ENCODE measurements around the gene GSK3B. TPM values are rescaled to one million over a fixed set of nuclear protein-coding genes. Genes with fewer than 3 reads are reported as not detected.

The GSK3B gene
- polyA plus RNA-seq, 4 donors = 13.5 to 32.2 (median 21.2) TPM

DNA sequence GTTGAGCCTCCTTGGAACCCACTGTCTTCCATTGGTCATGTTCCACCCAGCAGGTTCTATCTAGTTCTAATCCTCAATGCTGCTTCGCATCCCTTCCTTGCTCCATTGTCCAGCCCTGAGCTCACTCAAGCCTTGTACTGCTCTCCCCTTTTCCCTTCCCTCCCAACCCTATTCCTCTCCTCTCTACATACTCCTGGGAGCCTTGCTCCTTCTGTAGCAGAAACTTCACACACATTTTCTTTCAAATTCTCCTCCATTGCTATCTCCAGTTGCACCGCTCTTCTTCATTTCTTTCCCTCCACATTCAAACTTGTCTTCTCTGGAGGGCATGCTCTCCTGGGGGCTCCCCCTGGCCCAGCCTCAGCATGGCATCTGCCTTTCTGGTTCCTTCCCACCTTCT, 297.9 kb downstream of the GSK3B start:
- H3K4me1 ChIP-seq (ENCODE audit: control insufficient read depth in 3 of 3, insufficient read depth in 2 of 3, low read depth in 1 of 3, low read length in 2 of 3) = peaks cover 0 to 32% (median 13%) of the 10 kb centered on the region in 3 donors
- H3K36me3 ChIP-seq (ENCODE audit: control insufficient read depth in 3 of 3, insufficient read depth in 2 of 3, low read depth in 1 of 3, low read length in 3 of 3) = peaks cover 0 to 36% (median 3%) of the 10 kb centered on the region in 3 donors
- DNase-seq (peak in 1 of 2 donors; percentile 13), FAIRE-seq (no peak)
- 93 to 100% (median 96%) methylated on average over 2 of the region's 2 CpGs for WGBS, 3 donors
- no peak overlapping the region for H3K4me3 ChIP-seq (ENCODE audit: low read depth in 1 of 3, low read length in 3 of 3)
- peaks cover 0 to 5% of the 10 kb centered on the region in 2 donors for H3K9me3 ChIP-seq (ENCODE audit: control insufficient read depth in 2 of 2, insufficient read depth in 1 of 2, low read depth in 1 of 2, low read length in 1 of 2)
- peak overlapping the region; percentile 15 to 95 (median 86) for H3K27ac ChIP-seq (ENCODE audit: low read depth in 1 of 3, low read length in 2 of 3)
- H3K27me3 ChIP-seq (ENCODE audit: control insufficient read depth in 3 of 3, insufficient read depth in 3 of 3, low read length in 3 of 3) = no peaks in the 10 kb centered on the region

DNA sequence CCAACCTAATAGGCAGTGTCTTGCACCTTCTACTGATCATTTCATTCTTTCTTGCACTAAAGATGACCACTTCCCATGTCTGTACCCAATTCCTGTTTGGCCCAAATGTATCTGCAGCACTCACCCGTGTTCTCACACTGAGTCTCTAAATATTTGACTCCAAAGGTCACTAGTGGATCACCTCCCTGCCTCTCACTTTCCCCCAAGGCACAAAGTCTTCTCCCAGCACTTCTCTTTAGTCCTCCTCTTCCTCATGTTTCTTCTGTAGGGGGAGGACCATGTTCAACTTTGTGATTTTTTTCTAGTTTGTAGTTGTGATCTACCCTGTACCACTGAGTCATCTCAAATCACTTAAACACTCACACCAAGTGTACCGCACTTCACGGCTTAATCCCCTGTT, 298.4 kb downstream of the GSK3B start:
- peak; percentile 61 to 72 for DNase-seq
- no peaks in the 10 kb centered on the region for H3K27me3 ChIP-seq (ENCODE audit: control insufficient read depth in 3 of 3, insufficient read depth in 3 of 3, low read length in 3 of 3)
- H3K27ac ChIP-seq (ENCODE audit: low read depth in 1 of 3, low read length in 2 of 3) = peak overlapping the region; percentile 82 to 95 (median 86)
- H3K4me3 ChIP-seq (ENCODE audit: low read depth in 1 of 3, low read length in 3 of 3) = no peak overlapping the region
- H3K9me3 ChIP-seq (ENCODE audit: control insufficient read depth in 2 of 2, insufficient read depth in 1 of 2, low read depth in 1 of 2, low read length in 1 of 2) = peaks cover 0 to 6% of the 10 kb centered on the region in 2 donors
- WGBS, 3 donors = 66 to 77% (median 69%) methylated on average over 3 of the region's 3 CpGs
- peaks cover 0 to 39% (median 3%) of the 10 kb centered on the region in 3 donors for H3K36me3 ChIP-seq (ENCODE audit: control insufficient read depth in 3 of 3, insufficient read depth in 2 of 3, low read depth in 1 of 3, low read length in 3 of 3)
- FAIRE-seq = no peak
- peaks cover 0 to 32% (median 16%) of the 10 kb centered on the region in 3 donors for H3K4me1 ChIP-seq (ENCODE audit: control insufficient read depth in 3 of 3, insufficient read depth in 2 of 3, low read depth in 1 of 3, low read length in 2 of 3)

- Histone ChIP-seq H3K9me3 (ENCODE audit: control insufficient read depth in 2 of 2, insufficient read depth in 1 of 2, low read depth in 1 of 2, low read length in 1 of 2) (peaks cover 0 to 8% of the 10 kb centered on the region in 2 donors), H3K27ac (ENCODE audit: low read depth in 1 of 3, low read length in 2 of 3) (peak overlapping the region; percentile 82 to 95 (median 86)), H3K36me3 (ENCODE audit: control insufficient read depth in 3 of 3, insufficient read depth in 2 of 3, low read depth in 1 of 3, low read length in 3 of 3) (peaks cover 0 to 41% (median 3%) of the 10 kb centered on the region in 3 donors), H3K4me1 (ENCODE audit: control insufficient read depth in 3 of 3, insufficient read depth in 2 of 3, low read depth in 1 of 3, low read length in 2 of 3) (peaks cover 0 to 32% (median 19%) of the 10 kb centered on the region in 3 donors), H3K4me3 (ENCODE audit: low read depth in 1 of 3, low read length in 3 of 3) (no peak overlapping the region), H3K27me3 (ENCODE audit: control insufficient read depth in 3 of 3, insufficient read depth in 3 of 3, low read length in 3 of 3) (no peaks in the 10 kb centered on the region)
- WGBS, 3 donors = 14 to 55% (median 32%) methylated on average over 5 of the region's 5 CpGs
- DNase-seq = peak; percentile 96 to 99
- FAIRE-seq = no peak
Observed at GRCh38 chr3:119794971-119795612, 299.2 kb downstream of the GSK3B start.

DNA sequence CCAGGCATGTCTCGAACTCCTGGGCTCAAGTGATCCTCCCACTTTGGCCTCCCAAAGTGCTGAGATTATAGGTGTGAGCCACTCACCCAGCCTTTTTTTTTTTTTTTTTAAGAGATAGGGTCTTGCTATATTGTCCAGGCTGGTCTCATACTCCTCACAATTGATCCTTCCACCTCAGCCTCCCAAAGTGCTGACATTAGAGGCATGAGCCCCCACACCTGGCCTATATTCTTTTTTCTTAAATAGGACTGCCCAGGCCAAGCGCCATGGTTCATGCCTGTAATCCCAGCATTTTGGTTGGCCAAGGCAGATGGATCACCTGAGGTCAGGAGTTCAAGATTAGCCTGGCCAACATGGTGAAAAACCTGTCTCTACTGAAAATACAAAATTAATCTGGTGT, 299.8 kb downstream of the GSK3B start:
- WGBS, 3 donors = 94 to 98% (median 96%) methylated on average over 2 of the region's 2 CpGs
- H3K4me3 ChIP-seq (ENCODE audit: low read depth in 1 of 3, low read length in 3 of 3) = no peak overlapping the region
- no peak for DNase-seq
- H3K36me3 ChIP-seq (ENCODE audit: control insufficient read depth in 3 of 3, insufficient read depth in 2 of 3, low read depth in 1 of 3, low read length in 3 of 3) = peaks cover 0 to 44% (median 3%) of the 10 kb centered on the region in 3 donors
- FAIRE-seq = no peak
- H3K4me1 ChIP-seq (ENCODE audit: control insufficient read depth in 3 of 3, insufficient read depth in 2 of 3, low read depth in 1 of 3, low read length in 2 of 3) = peaks cover 0 to 34% (median 19%) of the 10 kb centered on the region in 3 donors
- peak overlapping the region; percentile 68 to 95 (median 83) for H3K27ac ChIP-seq (ENCODE audit: low read depth in 1 of 3, low read length in 2 of 3)
- H3K27me3 ChIP-seq (ENCODE audit: control insufficient read depth in 3 of 3, insufficient read depth in 3 of 3, low read length in 3 of 3) = no peaks in the 10 kb centered on the region
- H3K9me3 ChIP-seq (ENCODE audit: control insufficient read depth in 2 of 2, insufficient read depth in 1 of 2, low read depth in 1 of 2, low read length in 1 of 2) = peaks cover 0 to 11% of the 10 kb centered on the region in 2 donors

- peaks cover 0 to 39% (median 19%) of the 10 kb centered on the region in 3 donors for H3K4me1 ChIP-seq (ENCODE audit: control insufficient read depth in 3 of 3, insufficient read depth in 2 of 3, low read depth in 1 of 3, low read length in 2 of 3)
- FAIRE-seq = no peak
- H3K4me3 ChIP-seq (ENCODE audit: low read depth in 1 of 3, low read length in 3 of 3) = no peak overlapping the region
- peaks cover 0 to 13% of the 10 kb centered on the region in 2 donors for H3K9me3 ChIP-seq (ENCODE audit: control insufficient read depth in 2 of 2, insufficient read depth in 1 of 2, low read depth in 1 of 2, low read length in 1 of 2)
- DNase-seq = no peak
- no peaks in the 10 kb centered on the region for H3K27me3 ChIP-seq (ENCODE audit: control insufficient read depth in 3 of 3, insufficient read depth in 3 of 3, low read length in 3 of 3)
- H3K27ac ChIP-seq (ENCODE audit: low read depth in 1 of 3, low read length in 2 of 3) = no peak overlapping the region
- peaks cover 0 to 55% (median 3%) of the 10 kb centered on the region in 3 donors for H3K36me3 ChIP-seq (ENCODE audit: control insufficient read depth in 3 of 3, insufficient read depth in 2 of 3, low read depth in 1 of 3, low read length in 3 of 3)
- 93 to 98% (median 96%) methylated on average over 8 of the region's 8 CpGs for WGBS, 3 donors
Observed at GRCh38 chr3:119792270-119792669, 302.0 kb downstream of the GSK3B start.

GRCh38 chr3:119790369-119790768, 303.9 kb downstream of the GSK3B start:
- H3K4me1 ChIP-seq (ENCODE audit: control insufficient read depth in 3 of 3, insufficient read depth in 2 of 3, low read depth in 1 of 3, low read length in 2 of 3) = peaks cover 6 to 33% (median 11%) of the 10 kb centered on the region in 3 donors
- DNase-seq (no peak), FAIRE-seq (no peak)
- no peaks in the 10 kb centered on the region for H3K27me3 ChIP-seq (ENCODE audit: control insufficient read depth in 3 of 3, insufficient read depth in 3 of 3, low read length in 3 of 3)
- peaks cover 0 to 13% of the 10 kb centered on the region in 2 donors for H3K9me3 ChIP-seq (ENCODE audit: control insufficient read depth in 2 of 2, insufficient read depth in 1 of 2, low read depth in 1 of 2, low read length in 1 of 2)
- H3K27ac ChIP-seq (ENCODE audit: low read depth in 1 of 3, low read length in 2 of 3) = no peak overlapping the region
- H3K36me3 ChIP-seq (ENCODE audit: control insufficient read depth in 3 of 3, insufficient read depth in 2 of 3, low read depth in 1 of 3, low read length in 3 of 3) = peaks cover 0 to 55% (median 3%) of the 10 kb centered on the region in 3 donors
- 91 to 96% (median 96%) methylated on average over 3 of the region's 3 CpGs for WGBS, 3 donors
- H3K4me3 ChIP-seq (ENCODE audit: low read depth in 1 of 3, low read length in 3 of 3) = no peak overlapping the region

DNA sequence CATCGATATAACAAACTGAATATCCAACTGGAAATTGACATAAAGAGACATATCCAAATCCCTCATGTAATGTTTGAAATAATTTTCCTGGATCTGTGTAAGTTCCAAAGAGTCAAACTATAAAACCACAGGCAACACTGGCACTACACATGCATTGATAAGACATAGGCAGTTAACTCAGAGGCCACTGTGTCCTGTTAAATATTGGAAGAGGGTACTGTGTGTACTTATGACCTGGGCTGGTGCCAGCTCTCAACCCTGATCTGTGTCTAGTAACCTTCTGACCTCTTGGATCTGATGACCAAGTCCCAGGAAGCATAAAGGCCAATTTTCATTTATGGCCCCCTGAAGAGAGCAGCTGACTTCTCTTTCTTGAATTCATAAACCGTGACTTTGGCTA, 307.8 kb downstream of the GSK3B start:
- Histone ChIP-seq H3K4me1 (ENCODE audit: control insufficient read depth in 3 of 3, insufficient read depth in 2 of 3, low read depth in 1 of 3, low read length in 2 of 3) (peaks cover 5 to 27% (median 6%) of the 10 kb centered on the region in 3 donors), H3K27ac (ENCODE audit: low read depth in 1 of 3, low read length in 2 of 3) (peak overlapping the region in 2 of 3 donors; percentile 50 to 81), H3K4me3 (ENCODE audit: low read depth in 1 of 3, low read length in 3 of 3) (peak overlapping the region in 1 of 3 donors; percentile 8), H3K27me3 (ENCODE audit: control insufficient read depth in 3 of 3, insufficient read depth in 3 of 3, low read length in 3 of 3) (no peaks in the 10 kb centered on the region), H3K9me3 (ENCODE audit: control insufficient read depth in 2 of 2, insufficient read depth in 1 of 2, low read depth in 1 of 2, low read length in 1 of 2) (peaks cover 0 to 11% of the 10 kb centered on the region in 2 donors), H3K36me3 (ENCODE audit: control insufficient read depth in 3 of 3, insufficient read depth in 2 of 3, low read depth in 1 of 3, low read length in 3 of 3) (peaks cover 0 to 25% (median 0%) of the 10 kb centered on the region in 3 donors)
- 54 to 73% (median 67%) methylated on average over 2 of the region's 2 CpGs for WGBS, 3 donors
- FAIRE-seq = no peak
- peak; percentile 60 to 82 for DNase-seq

DNA sequence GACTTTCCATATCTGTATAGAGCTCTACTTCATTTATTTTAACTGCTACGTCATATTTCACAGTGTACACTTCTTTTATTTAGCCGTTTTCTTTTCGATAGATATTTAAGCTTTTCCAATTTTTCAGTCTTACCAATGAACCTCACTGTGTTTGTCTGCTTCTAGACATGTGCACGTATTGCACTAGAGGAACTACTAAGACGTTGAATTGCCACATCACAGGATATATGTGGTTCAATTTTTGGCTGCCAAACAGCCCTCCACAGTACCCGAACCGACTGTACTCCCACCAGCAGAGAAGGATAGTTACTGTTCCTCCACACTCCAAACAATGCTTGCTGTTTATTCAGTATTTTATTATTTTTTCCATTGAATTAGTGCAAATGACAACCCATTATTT, 310.4 kb downstream of the GSK3B start:
- no peak for FAIRE-seq
- Histone ChIP-seq H3K27ac (ENCODE audit: low read depth in 1 of 3, low read length in 2 of 3) (peak overlapping the region in 1 of 3 donors; percentile 87), H3K27me3 (ENCODE audit: control insufficient read depth in 3 of 3, insufficient read depth in 3 of 3, low read length in 3 of 3) (no peaks in the 10 kb centered on the region), H3K4me1 (ENCODE audit: control insufficient read depth in 3 of 3, insufficient read depth in 2 of 3, low read depth in 1 of 3, low read length in 2 of 3) (peaks cover 3 to 37% (median 6%) of the 10 kb centered on the region in 3 donors), H3K36me3 (ENCODE audit: control insufficient read depth in 3 of 3, insufficient read depth in 2 of 3, low read depth in 1 of 3, low read length in 3 of 3) (peaks cover 0 to 15% (median 0%) of the 10 kb centered on the region in 3 donors), H3K4me3 (ENCODE audit: low read depth in 1 of 3, low read length in 3 of 3) (peak overlapping the region in 2 of 3 donors; percentile 4 to 64), H3K9me3 (ENCODE audit: control insufficient read depth in 2 of 2, insufficient read depth in 1 of 2, low read depth in 1 of 2, low read length in 1 of 2) (no peaks in the 10 kb centered on the region)
- DNase-seq = no peak
- WGBS, 3 donors = 48 to 72% (median 55%) methylated on average over 7 of the region's 7 CpGs

All from small intestine (tissue), 7 donors.